HEK293 (cell line): ENCODE measurements around the gene SLC6A2.
"Not testable (repeated sequence)": the region's sequence is repeated elsewhere in the genome, so short reads cannot be mapped to it uniquely, and the experiment has no call there.

Experiments
- CTCF ChIA-PET: fragments of 350-600 bp; formaldehyde crosslinking; extraction: SDS; loops from one replicate; lab custom pipeline; 2021; ENCODE audit warnings: antibody characterized with exemption; lab: Yijun Ruan, JAX
- POLR2A ChIA-PET: fragments of 300-600 bp; formaldehyde crosslinking; extraction: SDS; loops from one replicate; lab custom pipeline; 2020; ENCODE audit warnings: antibody characterized with exemption, inconsistent platforms; lab: Yijun Ruan, JAX
- H3K27ac ChIP-seq: fragments of 200-500 bp; sonication (Bioruptor generic); 2 replicates; pipeline ENCODE4 v1.5.1; 2014; ENCODE audit warnings: low read depth, low read length, control low read depth, inconsistent platforms; ENCODE audit errors: extremely low read depth
- H3K36me3 ChIP-seq, 2 experiments: fragments of 200-500 bp in 1 of 2; sonication (Bioruptor generic) in 1 of 2; 1 replicate in 1 of 2; 2 replicates in 1 of 2; pipeline ENCODE4 v1.5.1; 2014 to 2017; ENCODE audit warnings: inconsistent platforms in 2 of 2, low read length in 2 of 2; ENCODE audit not compliant: control insufficient read depth in 2 of 2, insufficient read depth in 1 of 2
- H3K4me1 ChIP-seq: fragments of 200-500 bp; sonication (Bioruptor generic); 2 replicates; pipeline ENCODE4 v1.5.1; 2014; ENCODE audit warnings: mild to moderate bottlenecking, low read length, inconsistent platforms; ENCODE audit not compliant: control insufficient read depth, insufficient read depth
- H3K4me3 ChIP-seq: 2 replicates; pipeline ENCODE4 v1.5.1; 2011; ENCODE audit warnings: low read depth, mild to moderate bottlenecking, control low read depth, low read length, moderate library complexity
- H3K9me3 ChIP-seq: fragments of 200-500 bp; sonication (Bioruptor generic); 2 replicates; pipeline ENCODE4 v1.5.1; 2014; ENCODE audit warnings: low read depth, low read length, inconsistent platforms; ENCODE audit not compliant: control insufficient read depth, insufficient read depth
- AEBP2 ChIP-seq: fragments of 450-650 bp; formaldehyde crosslinking; IDR thresholded peaks from 2 replicates; pipeline ENCODE4 v1.5.1; 2016; ENCODE audit warnings: missing biosample characterization, missing genetic modification characterization, borderline replicate concordance
- ATF2 ChIP-seq: fragments of 450-650 bp; formaldehyde crosslinking; IDR thresholded peaks from 2 replicates; pipeline ENCODE4 v1.5.1; 2016; ENCODE audit warnings: missing biosample characterization, missing genetic modification characterization, low read depth
- HOXD13 ChIP-seq: sonication (generic); formaldehyde crosslinking; IDR thresholded peaks from 2 replicates; pipeline ENCODE4 v1.8.0; 2022; ENCODE audit warnings: missing genetic modification reagents, borderline replicate concordance
- KLF9 ChIP-seq: fragments of 450-650 bp; formaldehyde crosslinking; IDR thresholded peaks from 2 replicates; pipeline ENCODE4 v1.5.1; 2016; ENCODE audit warnings: missing biosample characterization, missing genetic modification characterization, low read depth
- MEIS1 ChIP-seq: sonication (generic); formaldehyde crosslinking; IDR thresholded peaks from 2 replicates; pipeline ENCODE4 v1.8.1; 2022; ENCODE audit warnings: missing genetic modification reagents, mild to moderate bottlenecking, borderline replicate concordance
- ZBTB17 ChIP-seq: fragments of 450-650 bp; formaldehyde crosslinking; IDR thresholded peaks from 2 replicates; pipeline ENCODE4 v1.5.1; 2016; ENCODE audit warnings: missing biosample characterization, missing genetic modification characterization
- ZBTB20 ChIP-seq: fragments of 450-650 bp; formaldehyde crosslinking; IDR thresholded peaks from 2 replicates; pipeline ENCODE4 v1.5.1; 2016; ENCODE audit warnings: missing biosample characterization, missing genetic modification characterization
- ZBTB8A ChIP-seq: fragments of 450-650 bp; formaldehyde crosslinking; IDR thresholded peaks from 2 replicates; pipeline ENCODE4 v1.5.1; 2016; ENCODE audit warnings: missing biosample characterization, missing genetic modification characterization
- ZNF10 ChIP-seq: fragments of 450-650 bp; formaldehyde crosslinking; IDR thresholded peaks from 2 replicates; pipeline ENCODE4 v1.5.1; 2017; ENCODE audit warnings: missing biosample characterization, missing genetic modification characterization
- ZNF132 ChIP-seq: fragments of 450-650 bp; formaldehyde crosslinking; IDR thresholded peaks from 2 replicates; pipeline ENCODE4 v1.5.1; 2017; ENCODE audit warnings: missing biosample characterization, missing genetic modification characterization, borderline replicate concordance
- ZNF169 ChIP-seq: fragments of 450-650 bp; formaldehyde crosslinking; IDR thresholded peaks from 2 replicates; pipeline ENCODE4 v1.5.1; 2016; ENCODE audit warnings: missing biosample characterization, missing genetic modification characterization
- ZNF2 ChIP-seq: fragments of 450-650 bp; formaldehyde crosslinking; IDR thresholded peaks from 2 replicates; pipeline ENCODE4 v1.5.1; 2016; ENCODE audit warnings: missing biosample characterization, missing genetic modification characterization
- ZNF221 ChIP-seq: fragments of 450-650 bp; formaldehyde crosslinking; IDR thresholded peaks from 2 replicates; pipeline ENCODE4 v1.5.1; 2017; ENCODE audit warnings: missing biosample characterization, missing genetic modification characterization, borderline replicate concordance
- ZNF350 ChIP-seq: fragments of 450-650 bp; formaldehyde crosslinking; IDR thresholded peaks from 2 replicates; pipeline ENCODE4 v1.5.0; 2017; ENCODE audit warnings: missing biosample characterization, mild to moderate bottlenecking, missing genetic modification characterization
- ZNF391 ChIP-seq: fragments of 450-650 bp; formaldehyde crosslinking; IDR thresholded peaks from 2 replicates; pipeline ENCODE4 v1.5.1; 2016; ENCODE audit warnings: low read depth, missing biosample characterization, missing genetic modification characterization, borderline replicate concordance
- ZNF398 ChIP-seq: fragments of 450-650 bp; formaldehyde crosslinking; IDR thresholded peaks from 2 replicates; pipeline ENCODE4 v1.5.1; 2017; ENCODE audit warnings: missing biosample characterization, missing genetic modification characterization
- ZNF530 ChIP-seq: fragments of 450-650 bp; formaldehyde crosslinking; IDR thresholded peaks from 2 replicates; pipeline ENCODE4 v1.5.1; 2016; ENCODE audit warnings: low read depth, missing biosample characterization, missing genetic modification characterization
- ZNF561 ChIP-seq: fragments of 450-650 bp; IDR thresholded peaks from 2 replicates; pipeline ENCODE4 v1.5.1; 2018; ENCODE audit warnings: missing biosample characterization, missing genetic modification characterization, borderline replicate concordance
- ZNF621 ChIP-seq: fragments of 450-650 bp; formaldehyde crosslinking; IDR thresholded peaks from 2 replicates; pipeline ENCODE4 v1.5.1; 2017; ENCODE audit warnings: missing biosample characterization, missing genetic modification characterization
- ZNF654 ChIP-seq: fragments of 450-650 bp; formaldehyde crosslinking; IDR thresholded peaks from 2 replicates; pipeline ENCODE4 v1.5.1; 2016; ENCODE audit warnings: low read depth, missing biosample characterization, missing genetic modification characterization
- TF ChIP-seq, protein P1 (sequence below): fragments of 450-650 bp; formaldehyde crosslinking; IDR thresholded peaks from 2 replicates; pipeline ENCODE4 v1.5.1; 2017; ENCODE audit warnings: missing biosample characterization, missing genetic modification characterization
- TF ChIP-seq, protein P2 (sequence below): fragments of 450-650 bp; formaldehyde crosslinking; IDR thresholded peaks from 2 replicates; pipeline ENCODE4 v1.5.1; 2017; ENCODE audit warnings: missing biosample characterization, mild to moderate bottlenecking, missing genetic modification characterization, moderate library complexity

SLC6A2 gene

GRCh38 chr16:55746081-55746480 is 90.3 kb downstream of the SLC6A2 start (continued):
- TF ChIP-seq AEBP2 (tag by site-specific recombination) (no peak), ZNF2 (tag by site-specific recombination) (no peak), ZNF10 (tag by site-specific recombination) (no peak), ZNF391 (tag by site-specific recombination) (no peak), ZNF654 (no peak), ZNF169 (tag by site-specific recombination) (no peak)

DNA sequence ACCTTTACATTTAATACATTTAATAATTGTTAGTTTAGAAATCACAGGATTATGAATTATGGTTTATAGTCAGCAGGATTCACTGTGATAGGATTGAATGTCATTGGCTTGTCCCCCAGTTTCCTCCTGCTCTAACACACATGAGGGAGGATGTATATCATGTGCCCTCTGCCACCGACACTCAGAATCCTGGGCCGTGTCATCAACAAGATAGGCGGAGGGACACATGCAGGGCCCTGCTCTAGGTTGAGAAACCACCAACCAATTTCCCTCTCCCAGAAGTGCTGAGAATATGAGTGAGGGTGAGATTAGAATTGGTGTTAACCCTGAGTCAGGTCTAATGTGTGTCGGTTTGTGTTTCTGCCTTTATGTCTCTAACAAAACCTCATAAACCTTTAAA is 92.0 kb downstream of the SLC6A2 start:
- Histone ChIP-seq H3K4me3 (no peak overlapping the region), H3K27ac (no peak overlapping the region), H3K9me3 (no peaks in the 10 kb centered on the region), H3K36me3 (no peaks in the 10 kb centered on the region), H3K4me1 (no peaks in the 10 kb centered on the region)
- ChIA-PET POLR2A (no interaction called here), CTCF (no interaction called here)
- TF ChIP-seq ZNF561 (tag by site-specific recombination) (no peak), ATF2 (tag by site-specific recombination) (no peak), KLF9 (tag by site-specific recombination) (no peak), ZNF398 (no peak), ZBTB20 (tag by site-specific recombination) (no peak), ZNF621 (tag by site-specific recombination) (no peak), ZNF654 (no peak), ZNF132 (tag by site-specific recombination) (no peak), ZNF221 (tag by site-specific recombination) (no peak), ZNF350 (tag by site-specific recombination) (no peak), MEIS1 (CRISPR knock-in tag) (no peak), ZNF530 (tag by site-specific recombination) (no peak), ZBTB8A (no peak), ZBTB17 (tag by site-specific recombination) (no peak), HOXD13 (CRISPR knock-in tag) (no peak)
- TF ChIP-seq, protein P1, sequence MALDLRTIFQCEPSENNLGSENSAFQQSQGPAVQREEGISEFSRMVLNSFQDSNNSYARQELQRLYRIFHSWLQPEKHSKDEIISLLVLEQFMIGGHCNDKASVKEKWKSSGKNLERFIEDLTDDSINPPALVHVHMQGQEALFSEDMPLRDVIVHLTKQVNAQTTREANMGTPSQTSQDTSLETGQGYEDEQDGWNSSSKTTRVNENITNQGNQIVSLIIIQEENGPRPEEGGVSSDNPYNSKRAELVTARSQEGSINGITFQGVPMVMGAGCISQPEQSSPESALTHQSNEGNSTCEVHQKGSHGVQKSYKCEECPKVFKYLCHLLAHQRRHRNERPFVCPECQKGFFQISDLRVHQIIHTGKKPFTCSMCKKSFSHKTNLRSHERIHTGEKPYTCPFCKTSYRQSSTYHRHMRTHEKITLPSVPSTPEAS, result no peak
- TF ChIP-seq, protein P2, sequence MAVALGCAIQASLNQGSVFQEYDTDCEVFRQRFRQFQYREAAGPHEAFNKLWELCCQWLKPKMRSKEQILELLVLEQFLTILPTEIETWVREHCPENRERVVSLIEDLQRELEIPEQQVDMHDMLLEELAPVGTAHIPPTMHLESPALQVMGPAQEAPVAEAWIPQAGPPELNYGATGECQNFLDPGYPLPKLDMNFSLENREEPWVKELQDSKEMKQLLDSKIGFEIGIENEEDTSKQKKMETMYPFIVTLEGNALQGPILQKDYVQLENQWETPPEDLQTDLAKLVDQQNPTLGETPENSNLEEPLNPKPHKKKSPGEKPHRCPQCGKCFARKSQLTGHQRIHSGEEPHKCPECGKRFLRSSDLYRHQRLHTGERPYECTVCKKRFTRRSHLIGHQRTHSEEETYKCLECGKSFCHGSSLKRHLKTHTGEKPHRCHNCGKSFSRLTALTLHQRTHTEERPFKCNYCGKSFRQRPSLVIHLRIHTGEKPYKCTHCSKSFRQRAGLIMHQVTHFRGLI (tag by site-specific recombination), result no peak

- POLR2A ChIA-PET, H3K4me3 ChIP-seq, H3K27ac ChIP-seq, H3K4me1 ChIP-seq, H3K9me3 ChIP-seq, H3K36me3 ChIP-seq: not testable (repeated sequence)
- CTCF ChIA-PET, result interaction anchor here (0.6 to 0.7 kb wide), 2 partner anchors 179 to 287 kb away, joined by 3 read pairs; no protein-coding TSS in a partner anchor
Measured at GRCh38 chr16:55752465-55753144, 96.8 kb downstream of the SLC6A2 start.
